Measurements from ENCODE around the gene MED13. TPM values are rescaled to one million over a fixed set of nuclear protein-coding genes. Genes with fewer than 3 reads are reported as not detected.

Gene MED13
- total and polyA plus RNA-seq, 9 of the 15 experiments (the other 6 are each of a cell fraction or from before 2014, with no cell fraction given) = 5.4 to 48.4 (median 28.2) TPM

- TF ChIP-seq ZNF280A (IDR thresholded peaks at IDR 0.05; ENCODE audit: low read depth, partially characterized antibody) = no peak
- TF ChIP-seq KLF16 (IDR thresholded peaks at IDR 0.05) = 0 out of 2 replicates have a peak, but pooled peaks have one; percentile 55
- TF ChIP-seq ZNF121 (CRISPR knock-in tag; conservative IDR thresholded peaks at IDR 0.05) = no peak
- TF ChIP-seq ZNF639 (CRISPR knock-in tag; conservative IDR thresholded peaks at IDR 0.05 in 1 of 2, IDR thresholded peaks at IDR 0.05 in 1 of 2) = 0 out of 4 replicates have a peak, but pooled peaks of 1 of the 2 experiments have one; percentile 79
- no peak for TF ChIP-seq CHD4 (IDR thresholded peaks at IDR 0.05; ENCODE audit: insufficient read depth, insufficient replicate concordance, low read depth, low read length, poor library complexity, severe bottlenecking)
- no peak for TF ChIP-seq KLF10 (CRISPR knock-in tag; IDR thresholded peaks at IDR 0.05)
- TF ChIP-seq POLR2A (conservative IDR thresholded peaks at IDR 0.05) = peak; percentile 98
- TF ChIP-seq CTBP1 (IDR thresholded peaks at IDR 0.05; ENCODE audit: borderline replicate concordance) = peak; percentile 17; the same call in 1 of the 2 replicates
- TF ChIP-seq NUFIP1 (IDR thresholded peaks at IDR 0.05; ENCODE audit: partially characterized antibody) = no peak
- peak; percentile 64; the same call in 1 of the 2 replicates for TF ChIP-seq E2F4 (CRISPR knock-in tag; IDR thresholded peaks at IDR 0.05; ENCODE audit: low read depth)
- TF ChIP-seq HCFC1 (IDR thresholded peaks at IDR 0.05; ENCODE audit: low read depth, low read length) = 0 out of 2 replicates have a peak, but pooled peaks have one; percentile 25
- no peak for TF ChIP-seq ZBTB34 (CRISPR knock-in tag; IDR thresholded peaks at IDR 0.05)
- no peak for TF ChIP-seq ZNF140 (CRISPR knock-in tag; IDR thresholded peaks at IDR 0.05)
- TF ChIP-seq ZNF175 (CRISPR knock-in tag; IDR thresholded peaks at IDR 0.05; ENCODE audit: low read depth) = peak; percentile 76; the same call in 1 of the 2 replicates
These were observed 137.6 kb downstream of the MED13 start, which contains the start of gene INTS2 (continued) for GRCh38 chr17:61927208-61928100.
